ENCODE results near the gene CNTNAP2.

Gene CNTNAP2

GRCh38 chr7:146701166-146701565 lies 584.6 kb downstream of the CNTNAP2 start:
- DNase-seq: no peak

- DNase-seq: no peak
Measured at GRCh38 chr7:146702898-146703297, 586.3 kb downstream of the CNTNAP2 start.

GRCh38 chr7:146709451-146710027 lies 592.9 kb downstream of the CNTNAP2 start:
- no peak for DNase-seq

- DNase-seq: no peak
Measured at GRCh38 chr7:146713205-146713604, 596.6 kb downstream of the CNTNAP2 start.

GRCh38 chr7:146713934-146714333 lies 597.3 kb downstream of the CNTNAP2 start:
- no peak for DNase-seq

- no peak for DNase-seq
Measured at GRCh38 chr7:146720195-146720594, 603.6 kb downstream of the CNTNAP2 start.

GRCh38 chr7:146722986-146723385 lies 606.4 kb downstream of the CNTNAP2 start:
- DNase-seq: no peak

GRCh38 chr7:146725520-146725919 lies 608.9 kb downstream of the CNTNAP2 start:
- no peak for DNase-seq

GRCh38 chr7:146728141-146728540 lies 611.5 kb downstream of the CNTNAP2 start:
- DNase-seq: no peak

GRCh38 chr7:146728611-146729010 lies 612.0 kb downstream of the CNTNAP2 start:
- DNase-seq: no peak

- no peak for DNase-seq
Measured at GRCh38 chr7:146731185-146731584, 614.6 kb downstream of the CNTNAP2 start.

- DNase-seq: no peak
Measured at GRCh38 chr7:146735992-146736391, 619.4 kb downstream of the CNTNAP2 start.

GRCh38 chr7:146736446-146737190 lies 620.0 kb downstream of the CNTNAP2 start:
- DNase-seq: no peak

GRCh38 chr7:146740039-146740438 lies 623.4 kb downstream of the CNTNAP2 start:
- DNase-seq: no peak

- no peak for DNase-seq
Measured at GRCh38 chr7:146741911-146742310, 625.3 kb downstream of the CNTNAP2 start.

- no peak for DNase-seq
Measured at GRCh38 chr7:146754385-146754784, 637.8 kb downstream of the CNTNAP2 start.

- DNase-seq: no peak
Measured at GRCh38 chr7:146755585-146755984, 639.0 kb downstream of the CNTNAP2 start.

- DNase-seq: no peak
Measured at GRCh38 chr7:146764458-146764857, 647.9 kb downstream of the CNTNAP2 start.

GRCh38 chr7:146768957-146769356 lies 652.4 kb downstream of the CNTNAP2 start:
- DNase-seq: no peak

- DNase-seq: no peak
Measured at GRCh38 chr7:146772601-146773000, 656.0 kb downstream of the CNTNAP2 start.

- no peak for DNase-seq
Measured at GRCh38 chr7:146773506-146773905, 656.9 kb downstream of the CNTNAP2 start.

- DNase-seq: no peak
Measured at GRCh38 chr7:146781352-146782116, 664.9 kb downstream of the CNTNAP2 start.

- no peak for DNase-seq
Measured at GRCh38 chr7:146787266-146787665, 670.7 kb downstream of the CNTNAP2 start.

- DNase-seq: no peak
Measured at GRCh38 chr7:146788008-146788407, 671.4 kb downstream of the CNTNAP2 start.

All from activated T-cell treated with anti-CD3 and anti-CD28 coated beads, Interleukin-2, amount 50 U/mL, for 1 hour (primary cell).